Thymus (tissue), 11 donors: Measurements from ENCODE around the gene SSBP3. TPM values are rescaled to one million over a fixed set of nuclear protein-coding genes. Genes with fewer than 3 reads are reported as not detected.
A peak's percentile ranks its signal among the peaks of the same experiment; 100 is the strongest.

ENCODE experiments used
- DNase-seq, 9 donors: peaks; one replicate each; pipeline ENCODE4 v3.0.0-alpha.2; 2013; ENCODE audit warnings: low spot score in 9 of 9, low read depth in 6 of 9, missing footprints in 1 of 9
- H3K27ac ChIP-seq, 2 donors: one replicate each; pipeline ENCODE4 v1.5.1; 2013; ENCODE audit warnings: control low read depth in 1 of 2, low read depth in 1 of 2, low read length in 1 of 2, mild to moderate bottlenecking in 1 of 2, moderate library complexity in 1 of 2
- H3K27me3 ChIP-seq, 2 donors: one replicate each; pipeline ENCODE4 v1.5.1; 2013; ENCODE audit warnings: low read length in 1 of 2; ENCODE audit not compliant: control insufficient read depth in 2 of 2, insufficient read depth in 1 of 2
- H3K36me3 ChIP-seq, 2 donors: one replicate each; pipeline ENCODE4 v1.5.1; 2013; ENCODE audit warnings: low read length in 1 of 2, mild to moderate bottlenecking in 1 of 2, moderate library complexity in 1 of 2; ENCODE audit not compliant: control insufficient read depth in 2 of 2, insufficient read depth in 2 of 2
- H3K4me1 ChIP-seq, 2 donors: one replicate each; pipeline ENCODE4 v1.5.1; 2013; ENCODE audit warnings: low read length in 2 of 2; ENCODE audit not compliant: control insufficient read depth in 2 of 2, insufficient read depth in 2 of 2
- H3K4me3 ChIP-seq, 2 donors: one replicate each; pipeline ENCODE4 v1.5.1; 2013; ENCODE audit warnings: low read length in 2 of 2, control low read depth in 1 of 2, mild to moderate bottlenecking in 1 of 2
- H3K9me3 ChIP-seq, 2 donors: one replicate each; pipeline ENCODE4 v1.5.1; 2013; ENCODE audit warnings: low read length in 1 of 2, mild to moderate bottlenecking in 1 of 2; ENCODE audit not compliant: control insufficient read depth in 2 of 2, insufficient read depth in 1 of 2
- WGBS: extraction: QIAGEN DNeasy Blood & Tissue Kit; methylation state at CpG from one replicate; pipeline ENCODE4 v1.1.7; 2013; 5-methylcytosine and 5-hydroxymethylcytosine counted together
- polyA plus RNA-seq: library from polyadenylated mRNA; stranded (reverse); fragments of 200-250 nt; gene quantifications from one replicate; pipeline ENCODE4 v1.2.3, GENCODE V29; 2013
- total RNA-seq: library from RNA; stranded (reverse); fragments of 120-200 nt; gene quantifications from one replicate; pipeline ENCODE4 v1.2.4, GENCODE V29; 2013
- donor health status: healthy.

SSBP3 gene
- total and polyA plus RNA-seq, 2 donors, result 36.8 to 55.7 TPM

- H3K9me3 ChIP-seq, result no peaks in the 10 kb centered on the region
- H3K27ac ChIP-seq, result no peak overlapping the region
- DNase-seq, result no peak
- H3K4me1 ChIP-seq, result peaks cover 35 to 60% of the 10 kb centered on the region in 2 donors
- peaks cover 48 to 62% of the 10 kb centered on the region in 2 donors for H3K36me3 ChIP-seq
- WGBS, result 60% methylated on average over 12 of the region's 12 CpGs
- H3K27me3 ChIP-seq, result no peaks in the 10 kb centered on the region
- H3K4me3 ChIP-seq, result no peak overlapping the region
These were observed 125.5 kb downstream of the SSBP3 start for GRCh38 chr1:54280651-54281050.

GRCh38 chr1:54279457-54279856, 126.7 kb downstream of the SSBP3 start:
- no peak for DNase-seq
- H3K4me3 ChIP-seq, result no peak overlapping the region
- peaks cover 48 to 72% of the 10 kb centered on the region in 2 donors for H3K36me3 ChIP-seq
- WGBS, result 99% methylated on average over 8 of the region's 8 CpGs
- peaks cover 25 to 62% of the 10 kb centered on the region in 2 donors for H3K4me1 ChIP-seq
- no peaks in the 10 kb centered on the region for H3K9me3 ChIP-seq
- H3K27ac ChIP-seq, result no peak overlapping the region
- H3K27me3 ChIP-seq, result no peaks in the 10 kb centered on the region

GRCh38 chr1:54278941-54279422, 127.2 kb downstream of the SSBP3 start:
- WGBS, result 95% methylated on average over 9 of the region's 9 CpGs
- H3K4me1 ChIP-seq, result peaks cover 21 to 59% of the 10 kb centered on the region in 2 donors
- H3K9me3 ChIP-seq, result no peaks in the 10 kb centered on the region
- no peak for DNase-seq
- H3K36me3 ChIP-seq, result peaks cover 48 to 75% of the 10 kb centered on the region in 2 donors
- H3K4me3 ChIP-seq, result no peak overlapping the region
- H3K27me3 ChIP-seq, result no peaks in the 10 kb centered on the region
- H3K27ac ChIP-seq, result peak overlapping the region in 1 of 2 donors; percentile 1

- no peaks in the 10 kb centered on the region for H3K27me3 ChIP-seq
- H3K9me3 ChIP-seq, result no peaks in the 10 kb centered on the region
- DNase-seq, result no peak
- H3K27ac ChIP-seq, result peak overlapping the region; percentile 25 to 61
- WGBS, result 91% methylated on average over 4 of the region's 4 CpGs
- H3K4me1 ChIP-seq, result peaks cover 10 to 57% of the 10 kb centered on the region in 2 donors
- H3K36me3 ChIP-seq, result peaks cover 52 to 86% of the 10 kb centered on the region in 2 donors
- no peak overlapping the region for H3K4me3 ChIP-seq
These were observed 128.5 kb downstream of the SSBP3 start for GRCh38 chr1:54277451-54278341.

- Histone ChIP-seq H3K27ac (peak overlapping the region in 1 of 2 donors; percentile 36), H3K27me3 (no peaks in the 10 kb centered on the region), H3K36me3 (peaks cover 59 to 91% of the 10 kb centered on the region in 2 donors), H3K4me1 (peaks cover 5 to 53% of the 10 kb centered on the region in 2 donors), H3K4me3 (no peak overlapping the region), H3K9me3 (no peaks in the 10 kb centered on the region)
- no peak for DNase-seq
- 97% methylated on average over 11 of the region's 11 CpGs for WGBS
These were observed 129.4 kb downstream of the SSBP3 start for GRCh38 chr1:54276617-54277450.

- Histone ChIP-seq H3K4me3 (no peak overlapping the region), H3K36me3 (peaks cover 51 to 91% of the 10 kb centered on the region in 2 donors), H3K4me1 (peaks cover 5 to 43% of the 10 kb centered on the region in 2 donors), H3K9me3 (no peaks in the 10 kb centered on the region), H3K27ac (no peak overlapping the region), H3K27me3 (no peaks in the 10 kb centered on the region)
- DNase-seq, result no peak
- 96% methylated on average over 3 of the region's 3 CpGs for WGBS
These were observed 130.8 kb downstream of the SSBP3 start for GRCh38 chr1:54275349-54275748.

GRCh38 chr1:54274881-54275280, 131.3 kb downstream of the SSBP3 start:
- H3K9me3 ChIP-seq, result no peaks in the 10 kb centered on the region
- 89% methylated on average over 11 of the region's 11 CpGs for WGBS
- peak overlapping the region in 1 of 2 donors; percentile 26 for H3K27ac ChIP-seq
- no peaks in the 10 kb centered on the region for H3K27me3 ChIP-seq
- H3K36me3 ChIP-seq, result peaks cover 52 to 91% of the 10 kb centered on the region in 2 donors
- DNase-seq, result no peak
- no peak overlapping the region for H3K4me3 ChIP-seq
- H3K4me1 ChIP-seq, result peaks cover 5 to 43% of the 10 kb centered on the region in 2 donors

GRCh38 chr1:54274448-54274847, 131.7 kb downstream of the SSBP3 start:
- Histone ChIP-seq H3K36me3 (peaks cover 48 to 91% of the 10 kb centered on the region in 2 donors), H3K27ac (peak overlapping the region in 1 of 2 donors; percentile 55), H3K4me1 (peaks cover 5 to 46% of the 10 kb centered on the region in 2 donors), H3K9me3 (no peaks in the 10 kb centered on the region), H3K4me3 (no peak overlapping the region), H3K27me3 (no peaks in the 10 kb centered on the region)
- 97% methylated on average over 8 of the region's 8 CpGs for WGBS
- no peak for DNase-seq
